SH-SY5Y (cell line): ENCODE results near the gene SSTR5.

Experiments
- GATA2 ChIP-seq: IDR thresholded peaks from 2 replicates; pipeline ENCODE4 v1.6.1; 2011; ENCODE audit warnings: mild to moderate bottlenecking, low read depth, low read length
- GATA3 ChIP-seq: IDR thresholded peaks from 2 replicates; pipeline ENCODE4 v1.6.1; 2011; ENCODE audit warnings: low read depth, mild to moderate bottlenecking, low read length, moderate library complexity

DNA sequence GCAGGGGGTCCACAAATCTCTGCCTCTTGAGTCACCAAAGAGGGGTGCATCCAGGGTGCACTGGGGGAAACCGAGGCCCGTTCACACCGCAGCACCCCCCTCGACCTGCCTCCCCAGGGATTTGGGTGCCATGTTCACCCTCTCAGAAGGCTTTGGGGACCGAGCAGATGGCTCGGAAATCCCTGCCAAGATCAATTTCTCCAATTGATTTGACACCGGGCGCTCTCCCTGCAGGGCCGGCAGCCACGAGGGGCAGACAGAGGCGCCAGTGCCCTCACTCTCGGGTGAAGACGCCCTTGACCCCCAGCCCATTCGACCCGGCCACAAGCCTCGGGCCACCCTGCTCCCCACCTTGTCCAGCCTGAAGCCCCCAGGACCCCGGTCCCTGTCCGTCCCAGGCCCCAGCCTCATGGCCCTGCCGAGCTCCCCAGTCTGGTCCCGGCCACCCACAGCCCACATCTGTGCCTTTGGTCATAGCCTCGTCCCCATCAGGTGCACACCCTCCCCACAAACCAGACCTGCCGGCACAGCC lies 9.3 kb downstream of the SSTR5 start:
- no peak for TF ChIP-seq GATA3
- TF ChIP-seq GATA2 = no peak
